NCI-H2196 treated with DMSO at 0.1 percent for 48 hours (cell line): Measurements from ENCODE around the gene TBX15.
"Not testable (repeated sequence)": the region's sequence is repeated elsewhere in the genome, so short reads cannot be mapped to it uniquely, and the experiment has no call there.

Experiments
- DNase-seq: peaks from one replicate; lab custom pipeline; 2025; ENCODE audit not compliant: unreplicated experiment; lab: John Stamatoyannopoulos, UW

The TBX15 gene

DNA sequence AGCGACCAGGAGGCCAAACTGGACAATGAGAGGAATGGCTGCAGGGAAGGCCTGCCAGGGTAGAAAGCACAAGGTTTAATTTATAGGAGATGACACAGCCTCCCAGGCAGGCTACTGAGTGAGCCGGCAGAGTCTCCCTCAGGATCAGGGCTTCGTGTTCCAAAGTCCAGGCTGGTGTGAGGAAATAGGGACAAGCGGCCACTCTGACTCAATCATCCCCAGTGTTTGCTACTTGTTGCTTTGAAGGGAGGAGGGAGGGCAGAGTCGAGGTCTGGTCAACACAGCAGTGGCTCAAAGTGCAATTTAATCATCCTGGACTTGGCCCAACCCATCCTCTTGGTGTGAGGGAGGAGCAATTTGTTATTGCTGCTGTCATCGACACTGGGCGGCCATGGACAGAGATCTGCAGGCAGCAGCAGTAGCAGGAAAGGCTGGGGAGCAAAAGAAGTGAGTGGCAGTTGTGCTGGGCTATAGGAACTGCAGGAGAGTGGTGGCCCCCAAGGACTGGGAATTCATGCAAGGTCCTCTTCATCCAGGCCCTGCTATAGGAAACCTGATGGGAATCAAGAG is 27.5 kb downstream of the TBX15 start:
- DNase-seq: no peak

- no peak for DNase-seq
Observed at GRCh38 chr1:118960026-118960561, 28.0 kb downstream of the TBX15 start.

DNA sequence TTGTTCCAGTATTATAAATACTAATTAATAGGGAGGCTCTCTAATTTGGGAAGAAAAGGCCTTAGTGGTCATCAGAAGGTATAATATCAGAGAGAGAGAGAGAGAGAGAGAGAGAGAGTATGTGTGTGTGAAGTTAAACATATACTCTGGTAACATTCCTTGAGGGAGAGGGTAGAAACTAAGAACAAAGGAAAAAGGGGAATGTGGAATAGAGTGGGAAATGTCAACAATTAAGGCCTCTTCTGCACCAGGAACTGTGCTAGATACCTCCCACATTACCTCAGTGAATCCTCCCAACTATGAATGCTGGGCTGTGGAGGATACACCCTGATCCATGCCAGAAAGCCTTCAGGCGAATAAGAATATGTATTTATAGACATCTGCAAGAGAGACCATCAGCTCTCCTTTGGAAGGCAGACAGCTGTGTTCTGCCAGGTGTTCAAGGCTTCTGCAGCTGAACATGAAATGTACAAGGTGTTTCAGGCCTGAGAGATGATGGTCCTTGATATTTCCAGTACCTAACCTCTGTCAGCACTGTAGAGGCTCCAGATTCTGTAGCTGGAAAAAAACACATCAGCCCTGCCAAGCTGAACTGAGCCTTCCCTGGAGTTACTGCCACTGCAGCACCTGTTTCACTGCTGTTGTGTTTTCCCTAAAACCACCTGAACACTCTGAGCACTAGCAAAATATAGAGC is 29.1 kb downstream of the TBX15 start:
- no peak for DNase-seq

- DNase-seq: no peak
Observed at GRCh38 chr1:118958140-118958539, 30.0 kb downstream of the TBX15 start.

DNA sequence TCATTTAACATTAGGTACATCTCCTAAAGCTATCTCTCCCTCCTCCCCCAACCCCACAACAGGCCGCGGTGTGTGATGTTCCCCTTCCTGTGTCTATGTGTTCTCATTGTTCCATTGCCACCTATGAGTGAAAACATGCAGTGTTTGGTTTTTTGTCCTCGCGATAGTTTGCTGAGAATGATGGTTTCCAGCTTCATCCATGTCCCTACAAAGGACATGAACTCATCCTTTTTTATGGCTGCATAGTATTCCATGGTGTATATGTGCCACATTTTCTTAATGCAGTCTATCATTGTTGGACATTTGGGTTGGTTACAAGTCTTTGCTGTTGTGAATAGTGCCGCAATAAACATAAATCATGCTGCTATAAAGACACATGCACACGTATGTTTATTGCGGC is 30.6 kb downstream of the TBX15 start:
- DNase-seq: not testable (repeated sequence)

DNA sequence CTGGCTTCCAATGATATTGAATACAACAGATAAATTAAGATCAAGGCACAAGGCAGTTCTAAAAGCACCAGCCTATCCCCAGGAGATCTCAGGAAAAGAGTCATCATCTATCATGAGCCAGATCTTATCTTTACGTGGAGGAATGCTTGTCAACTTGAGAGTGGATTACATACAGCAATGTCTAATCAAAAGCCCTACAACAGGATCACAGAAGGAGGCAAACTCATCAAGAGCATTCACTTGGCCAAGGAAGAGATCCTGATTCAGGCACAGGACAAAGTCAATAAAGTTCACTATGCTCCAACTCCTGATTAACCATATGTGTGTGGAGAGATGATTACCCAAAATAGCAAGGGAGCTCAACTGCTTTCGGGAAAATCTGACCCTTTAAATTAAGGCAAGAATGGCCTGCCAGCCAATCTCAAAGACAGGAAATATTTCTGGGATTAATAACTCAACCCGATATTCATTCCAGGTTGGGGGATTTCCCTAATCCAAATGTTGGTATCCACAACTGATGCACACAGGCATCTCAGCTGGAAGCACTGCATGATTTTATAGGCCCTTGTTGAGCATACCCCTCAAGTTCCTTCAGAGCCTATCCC is 33.7 kb downstream of the TBX15 start:
- no peak for DNase-seq

DNA sequence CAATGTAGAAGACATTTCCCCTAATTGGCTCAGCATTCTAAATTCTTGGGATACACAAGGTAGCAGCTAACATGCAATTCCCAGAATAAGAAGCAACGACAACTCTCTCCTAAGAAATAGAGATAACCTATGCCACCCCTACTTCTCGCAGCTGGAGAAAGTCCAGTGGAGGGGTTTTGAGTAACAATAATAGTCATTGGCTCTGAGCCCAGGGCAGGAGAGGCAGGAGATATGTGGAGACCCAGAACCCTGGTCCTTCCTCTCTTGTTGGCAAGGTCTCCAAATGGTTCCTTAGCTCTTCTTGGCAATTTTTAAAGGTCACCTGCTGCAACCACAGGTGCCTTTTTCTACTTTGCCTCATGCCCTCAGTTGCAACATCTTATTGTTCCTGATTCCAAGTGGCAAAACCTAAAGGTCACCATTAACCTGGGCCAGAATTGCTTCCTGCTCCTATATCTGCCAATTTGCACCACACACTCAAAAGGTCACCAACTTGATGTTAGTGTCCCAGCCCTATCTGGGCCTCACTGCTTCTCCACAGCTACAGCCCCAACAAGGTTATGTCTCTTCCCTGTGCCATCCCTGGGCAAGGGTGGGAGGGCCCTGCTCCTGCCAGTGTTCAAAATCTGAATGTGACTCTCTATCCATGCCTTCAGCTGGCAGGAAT is 36.7 kb downstream of the TBX15 start:
- no peak for DNase-seq

DNA sequence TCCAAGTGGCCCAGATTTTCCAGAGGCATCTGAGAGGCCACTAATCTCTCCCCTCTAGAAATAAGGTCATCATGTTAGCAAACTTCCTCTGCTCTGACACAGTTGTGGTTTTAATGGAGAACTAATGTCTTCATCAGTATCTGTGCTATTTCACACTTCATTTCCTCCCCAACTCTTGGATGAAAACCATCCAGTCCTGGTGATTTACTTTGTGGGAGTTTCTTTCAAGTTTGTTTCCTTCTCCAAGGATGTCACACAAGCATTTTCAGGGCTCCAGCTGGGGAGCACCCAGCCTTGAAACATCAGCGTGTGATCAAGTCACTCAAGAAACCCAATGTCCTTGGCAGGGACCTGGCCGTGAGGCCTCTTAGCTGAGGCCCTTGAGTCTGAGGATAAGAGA is 38.8 kb downstream of the TBX15 start:
- DNase-seq: no peak

DNA sequence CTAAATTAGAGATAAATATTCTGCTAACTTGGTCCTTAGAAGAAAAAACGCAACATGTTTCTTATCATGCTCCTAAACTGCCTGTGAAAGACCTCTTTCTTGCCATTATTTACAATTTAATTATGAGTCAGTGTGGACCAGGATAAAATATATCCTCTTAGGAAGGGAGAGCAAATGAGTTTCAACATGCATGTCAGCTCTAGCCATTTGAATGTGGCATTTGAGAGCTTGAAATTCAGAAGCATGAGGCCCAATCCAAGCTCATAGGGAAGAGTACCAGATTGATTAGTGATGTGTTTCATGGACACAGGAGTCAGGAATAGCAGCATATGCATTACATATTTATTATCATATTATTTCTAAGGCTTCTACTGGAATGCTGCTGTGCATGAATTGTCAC is 39.3 kb downstream of the TBX15 start:
- no peak for DNase-seq

DNA sequence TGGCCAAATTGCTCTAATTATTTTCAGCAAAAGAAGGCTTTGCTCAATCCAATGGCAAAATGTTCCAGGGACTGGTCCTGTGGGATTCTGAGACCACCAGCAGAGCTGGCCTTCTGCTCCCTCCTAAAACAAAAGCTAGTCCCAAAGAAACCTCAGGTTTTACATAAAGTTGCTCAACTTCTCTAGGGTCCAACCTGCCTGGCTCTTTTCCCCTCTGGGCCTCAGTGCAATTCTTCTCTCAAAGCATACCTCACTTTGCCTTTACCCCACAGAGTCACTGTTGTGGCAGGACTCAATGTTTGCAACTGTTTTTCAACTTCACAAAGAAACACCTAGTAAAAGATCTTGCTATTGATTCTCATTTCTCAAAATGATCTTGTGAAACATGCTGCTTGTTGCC is 39.8 kb downstream of the TBX15 start:
- DNase-seq: no peak

GRCh38 chr1:118947790-118948189 is 40.4 kb downstream of the TBX15 start:
- DNase-seq: no peak

DNA sequence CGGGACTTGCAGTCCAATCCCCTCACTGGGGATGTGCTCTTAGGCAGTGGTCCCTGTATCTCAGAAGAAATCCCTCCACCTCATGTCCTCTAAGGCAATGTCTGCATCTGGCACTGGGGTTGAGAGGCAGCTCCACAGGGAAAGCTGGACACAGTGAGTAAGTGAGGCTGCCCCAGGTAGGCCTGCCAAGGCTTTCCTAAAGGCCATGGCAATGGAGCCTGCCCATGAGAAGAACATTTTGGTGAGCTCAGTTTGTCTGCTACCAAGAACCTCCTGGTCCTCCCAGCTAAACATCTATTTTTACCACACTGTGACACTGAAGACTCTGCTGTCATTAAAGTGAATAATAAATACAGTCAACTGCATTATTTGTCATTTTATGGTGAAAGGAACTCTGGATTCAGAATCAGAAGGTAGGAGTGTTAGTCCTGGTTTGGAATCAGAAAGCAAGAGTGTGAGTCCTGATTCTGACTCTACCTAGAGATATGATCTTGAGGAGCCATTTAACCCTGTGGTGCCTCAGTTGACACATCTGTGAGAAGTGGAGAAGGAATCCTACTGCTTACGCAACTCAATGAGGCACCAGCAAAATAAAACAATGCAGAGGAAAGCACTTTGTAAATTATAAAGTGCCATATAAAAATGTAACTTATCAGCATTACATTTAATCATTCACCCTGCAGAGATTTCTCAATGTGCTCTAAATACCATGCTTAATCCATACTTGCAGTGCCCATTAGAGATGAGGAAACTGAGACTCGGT is 41.0 kb downstream of the TBX15 start:
- DNase-seq: no peak

- no peak for DNase-seq
Observed at GRCh38 chr1:118945489-118945888, 42.7 kb downstream of the TBX15 start.

GRCh38 chr1:118944546-118944945 is 43.6 kb downstream of the TBX15 start:
- DNase-seq: no peak

DNA sequence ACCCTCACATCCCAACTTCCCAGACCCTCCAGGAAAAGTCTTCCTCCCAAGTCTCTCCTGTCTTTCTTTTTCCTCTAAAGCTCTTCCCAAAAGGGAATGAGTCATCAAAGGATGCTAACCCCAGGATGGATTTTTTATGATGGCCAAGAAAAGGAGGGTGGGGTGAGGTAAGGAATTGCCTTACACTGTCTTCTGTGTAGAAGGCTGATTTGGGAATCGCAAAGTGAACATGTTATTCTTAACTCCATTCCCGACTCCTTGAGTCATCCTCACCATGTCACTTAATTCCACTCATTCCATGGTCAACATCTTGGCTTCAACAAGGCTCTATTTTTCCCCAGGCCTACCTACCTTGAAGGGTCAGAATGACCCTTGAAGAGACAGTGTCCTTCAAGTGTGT is 44.0 kb downstream of the TBX15 start:
- DNase-seq: no peak

DNA sequence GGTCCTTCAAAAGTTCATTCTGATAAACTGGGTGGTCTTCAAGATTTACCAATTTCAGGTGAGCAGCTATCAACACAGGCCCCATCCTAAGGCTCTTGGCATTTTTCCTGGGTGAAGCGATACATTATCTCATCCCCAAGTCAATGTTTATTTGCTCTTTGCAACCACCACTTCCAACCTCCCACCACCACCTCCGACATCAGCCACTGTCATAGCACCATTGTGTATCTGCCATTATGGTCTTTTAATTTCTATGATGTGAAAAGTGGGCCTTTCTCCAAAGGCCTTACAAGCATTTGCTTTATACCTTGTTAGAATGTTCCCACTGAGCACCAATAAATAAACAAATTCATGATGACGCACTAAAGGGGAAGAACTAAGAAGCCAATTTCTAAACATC is 47.2 kb downstream of the TBX15 start:
- no peak for DNase-seq

DNA sequence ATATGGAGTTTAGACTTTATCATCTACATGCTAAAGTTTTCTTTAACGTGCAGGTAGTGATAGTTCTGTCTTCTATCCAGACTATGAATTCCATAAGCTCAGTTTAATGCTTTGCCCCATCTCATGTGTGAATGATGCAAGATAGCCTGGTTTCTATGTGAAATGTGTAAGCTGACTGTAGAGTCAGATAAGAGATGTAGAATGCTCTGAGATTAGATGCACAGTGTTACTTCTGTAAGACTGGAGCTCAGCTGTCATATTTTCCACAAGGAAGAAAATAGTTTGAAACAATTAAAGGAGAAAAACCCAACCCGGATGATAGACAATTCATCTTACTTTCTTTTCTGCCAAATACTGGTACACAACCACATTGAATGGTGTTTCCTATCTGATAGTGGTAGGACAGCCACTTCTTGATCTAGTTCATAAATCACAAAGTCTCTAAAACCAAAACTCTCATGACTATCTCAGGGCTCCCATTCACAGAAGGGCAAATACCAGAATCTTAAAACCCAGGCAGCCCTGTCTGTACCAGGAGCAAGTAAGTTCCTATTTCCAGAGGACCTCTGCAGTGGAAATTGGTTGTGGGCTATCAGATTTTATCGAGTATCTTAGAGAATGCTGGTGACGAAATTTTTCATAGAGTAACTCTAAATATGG is 50.6 kb downstream of the TBX15 start:
- no peak for DNase-seq

DNA sequence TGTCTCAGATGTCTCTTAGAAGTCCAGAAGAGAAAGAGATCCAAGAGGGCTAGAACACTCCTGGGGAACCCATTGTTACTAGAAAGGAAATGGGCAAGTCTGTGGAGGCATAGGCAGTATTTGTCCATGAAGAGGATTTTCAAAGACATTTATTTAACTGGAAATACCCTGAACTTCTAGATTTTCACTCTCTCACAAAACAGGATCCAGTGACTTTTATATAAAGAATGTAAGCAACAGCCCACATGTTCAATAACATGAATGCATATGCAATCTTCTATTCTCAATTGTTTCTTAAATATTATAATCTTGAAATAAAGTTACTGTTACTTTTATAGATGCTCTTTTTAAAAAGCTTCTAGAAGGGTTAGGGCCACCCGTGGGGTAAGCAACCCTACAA is 53.4 kb downstream of the TBX15 start:
- DNase-seq: no peak

DNA sequence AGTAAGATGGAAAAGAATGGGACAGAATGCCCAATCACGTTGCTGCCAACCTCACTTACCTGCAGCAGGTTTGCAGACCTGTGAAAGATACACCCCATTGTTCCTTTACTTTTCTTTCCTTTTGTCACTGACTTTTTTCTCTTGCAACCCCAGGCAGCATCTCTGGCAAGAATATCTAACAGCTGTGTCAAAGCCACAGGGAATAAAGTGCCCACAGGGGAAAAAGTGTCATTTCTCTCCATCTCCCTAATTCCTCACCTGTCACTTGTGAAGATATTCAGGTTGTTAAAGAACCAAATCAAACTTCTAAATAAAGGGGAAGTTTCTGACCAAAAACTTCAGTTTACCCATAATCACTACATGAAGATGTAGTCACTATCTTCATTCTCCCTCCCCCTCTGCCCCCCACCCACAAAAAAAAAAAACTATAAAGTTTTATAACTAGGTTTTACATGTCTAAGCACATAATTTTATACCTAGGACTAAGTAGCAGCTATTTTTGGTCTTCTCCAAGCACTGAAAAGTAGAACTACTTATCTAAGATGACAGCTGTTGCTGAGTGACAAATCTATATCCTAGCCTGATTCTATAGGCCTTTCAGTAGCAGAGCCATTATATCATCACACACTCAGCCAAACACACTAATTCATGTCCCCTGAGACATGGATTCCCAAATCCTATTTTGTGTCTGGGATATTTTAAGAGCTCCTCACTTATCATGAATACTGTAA is 54.9 kb downstream of the TBX15 start:
- no peak for DNase-seq

DNA sequence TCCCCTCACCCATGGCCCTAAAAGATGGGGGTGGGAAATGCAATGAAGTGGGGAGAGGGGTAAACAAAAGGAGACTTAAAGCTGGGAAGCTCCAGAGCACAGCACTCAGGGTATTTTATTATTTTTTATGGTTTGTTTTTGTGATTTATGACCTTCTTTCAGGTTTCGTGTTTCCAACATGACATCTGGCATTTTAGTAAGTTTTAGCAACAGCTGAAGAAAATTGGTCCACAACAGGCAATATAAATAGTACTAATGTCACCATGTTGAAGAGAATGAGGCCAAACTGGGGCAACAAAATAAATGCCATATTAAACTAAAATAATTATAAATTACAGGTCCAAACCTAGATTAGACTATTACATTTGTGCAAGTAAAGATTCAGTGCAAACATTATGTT is 56.3 kb downstream of the TBX15 start:
- DNase-seq: no peak
